Activated CD8-positive, alpha-beta T cell treated with anti-CD3 and anti-CD28 coated beads for 36 hours (primary cell): Measurements from ENCODE around the gene N4BP3. TPM values are rescaled to one million over a fixed set of nuclear protein-coding genes. Genes with fewer than 3 reads are reported as not detected.
A peak's percentile ranks its signal among the peaks of the same experiment; 100 is the strongest.

Experiments used
- ATAC-seq: fragments of 200-7000 bp; cut with Tn5 transposase; one replicate; pipeline ENCODE4 v1.10.0; 2021; ENCODE audit warnings: mild to moderate bottlenecking, moderate library complexity
- CTCF ChIA-PET: fragments of 350-600 bp; sonication (Branson Sonifier 250); formaldehyde crosslinking; loops from one replicate; lab custom pipeline; 2021; ENCODE audit warnings: antibody characterized with exemption; lab: Charles Lee
- POLR2A ChIA-PET: fragments of 350-600 bp; sonication (Branson Sonifier 250); formaldehyde crosslinking; loops from one replicate; lab custom pipeline; 2021; ENCODE audit warnings: antibody characterized with exemption; lab: Charles Lee
- DNase-seq: peaks from one replicate; pipeline ENCODE4 v3.0.0-alpha.2; 2020
- H3K27ac Mint-ChIP-seq: one replicate; pipeline ENCODE4 v1.8.0; 2021; ENCODE audit warnings: mild to moderate bottlenecking, mixed read lengths
- H3K27me3 Mint-ChIP-seq: one replicate; pipeline ENCODE4 v1.8.0; 2021; ENCODE audit warnings: mixed read lengths
- H3K36me3 Mint-ChIP-seq: one replicate; pipeline ENCODE4 v1.8.0; 2021; ENCODE audit warnings: low read depth, mixed read lengths
- H3K4me1 Mint-ChIP-seq: one replicate; pipeline ENCODE4 v1.8.0; 2021; ENCODE audit warnings: low read depth, mixed read lengths
- H3K4me3 Mint-ChIP-seq: one replicate; pipeline ENCODE4 v1.8.0; 2021; ENCODE audit warnings: mild to moderate bottlenecking, moderate library complexity, mixed read lengths
- H3K9me3 Mint-ChIP-seq: one replicate; pipeline ENCODE4 v1.8.0; 2021; ENCODE audit warnings: mixed read lengths
- intact Hi-C: fragments of 100-400 bp; cut with micrococcal nuclease; formaldehyde crosslinking; loops from one replicate; pipeline ENCODE4 v1.10.0; 2022
- total RNA-seq, 2 experiments: library from RNA; stranded (reverse); gene quantifications; one replicate each; pipeline ENCODE4 v1.2.3, GENCODE V29; 2021
- TF ChIP-seq, protein P1 (sequence below): fragments of 200-600 bp; IDR thresholded peaks from one replicate; pipeline ENCODE4 v1.8.0; 2022; ENCODE audit warnings: antibody characterized with exemption, mild to moderate bottlenecking

N4BP3 gene
- total RNA-seq, 2 experiments from 2014 or later: 33.2 to 33.4 TPM

DNA sequence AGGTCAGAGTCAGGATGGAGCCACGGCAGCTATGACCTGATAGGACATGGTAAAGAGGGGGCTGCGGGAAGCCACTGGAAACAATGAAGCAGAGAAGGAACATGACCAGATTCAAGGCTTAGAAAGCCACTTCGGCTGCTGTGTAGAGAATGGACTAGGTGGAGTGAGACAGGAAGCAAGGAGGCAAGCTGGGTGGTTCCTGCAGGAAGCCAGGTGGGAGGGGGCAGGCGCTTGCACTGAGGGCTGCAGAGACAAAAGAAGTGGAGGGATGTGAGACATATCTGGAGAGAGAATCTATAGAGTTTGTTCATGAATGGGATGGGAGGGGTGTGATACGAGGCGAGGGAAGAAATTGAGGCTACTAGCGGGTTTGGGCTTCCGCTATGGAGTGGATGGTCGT, 19.0 kb upstream of the N4BP3 start:
- intact Hi-C loops: no loop called here
- ChIA-PET CTCF (interaction anchor here (1.1 to 1.7 kb wide), 2 partner anchors 14 to 19 kb away, joined by 3 to 7 read pairs; no protein-coding TSS in a partner anchor), POLR2A (interaction anchor here (1.0 to 1.9 kb wide), 2 partner anchors 22 to 26 kb away, joined by 3 to 6 read pairs; no protein-coding TSS in a partner anchor)

GRCh38 chr5:178098685-178099084, 14.6 kb upstream of the N4BP3 start:
- Mint-ChIP-seq H3K27me3 (no peaks in the 10 kb centered on the region), H3K4me1 (peaks cover 10% of the 10 kb centered on the region), H3K4me3 (no peak overlapping the region), H3K27ac (no peak overlapping the region), H3K36me3 (no peaks in the 10 kb centered on the region), H3K9me3 (no peaks in the 10 kb centered on the region)
- TF ChIP-seq, protein P1, sequence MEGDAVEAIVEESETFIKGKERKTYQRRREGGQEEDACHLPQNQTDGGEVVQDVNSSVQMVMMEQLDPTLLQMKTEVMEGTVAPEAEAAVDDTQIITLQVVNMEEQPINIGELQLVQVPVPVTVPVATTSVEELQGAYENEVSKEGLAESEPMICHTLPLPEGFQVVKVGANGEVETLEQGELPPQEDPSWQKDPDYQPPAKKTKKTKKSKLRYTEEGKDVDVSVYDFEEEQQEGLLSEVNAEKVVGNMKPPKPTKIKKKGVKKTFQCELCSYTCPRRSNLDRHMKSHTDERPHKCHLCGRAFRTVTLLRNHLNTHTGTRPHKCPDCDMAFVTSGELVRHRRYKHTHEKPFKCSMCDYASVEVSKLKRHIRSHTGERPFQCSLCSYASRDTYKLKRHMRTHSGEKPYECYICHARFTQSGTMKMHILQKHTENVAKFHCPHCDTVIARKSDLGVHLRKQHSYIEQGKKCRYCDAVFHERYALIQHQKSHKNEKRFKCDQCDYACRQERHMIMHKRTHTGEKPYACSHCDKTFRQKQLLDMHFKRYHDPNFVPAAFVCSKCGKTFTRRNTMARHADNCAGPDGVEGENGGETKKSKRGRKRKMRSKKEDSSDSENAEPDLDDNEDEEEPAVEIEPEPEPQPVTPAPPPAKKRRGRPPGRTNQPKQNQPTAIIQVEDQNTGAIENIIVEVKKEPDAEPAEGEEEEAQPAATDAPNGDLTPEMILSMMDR: no peak
- ATAC-seq: no peak
- intact Hi-C loops: no loop called here
- no peak for DNase-seq
- ChIA-PET CTCF (interaction anchor here (1.8 to 2.5 kb wide), 2 partner anchors 22 to 23 kb away, joined by 7 to 9 read pairs; no protein-coding TSS in a partner anchor), POLR2A (no interaction called here)

More for the DNA sequence above, 19.0 kb upstream of the N4BP3 start:
- ATAC-seq (no peak), DNase-seq (peak; percentile 19)
- TF ChIP-seq, protein P1: no peak
- H3K9me3 Mint-ChIP-seq: peaks cover 2% of the 10 kb centered on the region
- no peak overlapping the region for H3K4me3 Mint-ChIP-seq
- H3K36me3 Mint-ChIP-seq: no peaks in the 10 kb centered on the region
- no peak overlapping the region for H3K27ac Mint-ChIP-seq
- H3K4me1 Mint-ChIP-seq: peaks cover 21% of the 10 kb centered on the region
- H3K27me3 Mint-ChIP-seq: no peaks in the 10 kb centered on the region

- intact Hi-C loops: no loop called here
- peaks cover 17% of the 10 kb centered on the region for H3K4me1 Mint-ChIP-seq
- ATAC-seq (no peak), DNase-seq (no peak)
- no peak overlapping the region for H3K4me3 Mint-ChIP-seq
- no peaks in the 10 kb centered on the region for H3K27me3 Mint-ChIP-seq
- no peaks in the 10 kb centered on the region for H3K36me3 Mint-ChIP-seq
- POLR2A ChIA-PET: interaction anchor here (0.6 to 1.5 kb wide), 3 partner anchors 13 to 101 kb away, joined by 3 read pairs; partner anchors contain the start of gene HNRNPAB
- H3K9me3 Mint-ChIP-seq: no peaks in the 10 kb centered on the region
- no peak overlapping the region for H3K27ac Mint-ChIP-seq
- CTCF ChIA-PET: interaction anchor here (1.1 kb wide), 1 partner anchor 18 kb away, joined by 3 read pairs; no protein-coding TSS in a partner anchor
- TF ChIP-seq, protein P1: no peak
These were observed 9.7 kb upstream of the N4BP3 start for GRCh38 chr5:178103612-178104011.

GRCh38 chr5:178104492-178104891, 8.8 kb upstream of the N4BP3 start:
- ChIA-PET POLR2A (interaction anchor here (0.7 to 1.5 kb wide), 2 partner anchors 12 to 14 kb away, joined by 3 read pairs; no protein-coding TSS in a partner anchor), CTCF (interaction anchor here (1.1 to 4.0 kb wide), 2 partner anchors 17 to 28 kb away, joined by 3 to 22 read pairs; no protein-coding TSS in a partner anchor)
- ATAC-seq: peak; percentile 53
- DNase-seq: no peak
- intact Hi-C loops: no loop called here
- Mint-ChIP-seq H3K27me3 (no peaks in the 10 kb centered on the region), H3K4me3 (no peak overlapping the region), H3K27ac (no peak overlapping the region), H3K36me3 (no peaks in the 10 kb centered on the region), H3K4me1 (peaks cover 17% of the 10 kb centered on the region), H3K9me3 (no peaks in the 10 kb centered on the region)
- TF ChIP-seq, protein P1: no peak

- no peaks in the 10 kb centered on the region for H3K9me3 Mint-ChIP-seq
- TF ChIP-seq, protein P1: no peak
These were observed 7.2 kb upstream of the N4BP3 start for GRCh38 chr5:178106086-178106485.

More at GRCh38 chr5:178106086-178106485, 7.2 kb upstream of the N4BP3 start:
- no peak for ATAC-seq
- no peak for DNase-seq
- Mint-ChIP-seq H3K27me3 (no peaks in the 10 kb centered on the region), H3K4me3 (no peak overlapping the region), H3K27ac (no peak overlapping the region), H3K4me1 (peaks cover 17% of the 10 kb centered on the region), H3K36me3 (no peaks in the 10 kb centered on the region)
- ChIA-PET CTCF (interaction anchor here (0.7 to 4.0 kb wide), 2 partner anchors 15 to 29 kb away, joined by 4 to 22 read pairs; no protein-coding TSS in a partner anchor), POLR2A (interaction anchor here (0.8 kb wide), 1 partner anchor 8 kb away, joined by 4 read pairs; the partner anchor contains the start of gene N4BP3)
- intact Hi-C loops: no loop called here
